Adipose tissue (tissue), 3 donors: ENCODE results near the gene WNT7B. TPM values are rescaled to one million over a fixed set of nuclear protein-coding genes. Genes with fewer than 3 reads are reported as not detected.

ENCODE experiments used
- H3K27ac ChIP-seq: one replicate; pipeline ENCODE4 v1.5.1; 2013; ENCODE audit warnings: low read depth, low read length
- WGBS, 3 donors: extraction: QIAGEN DNeasy Blood & Tissue Kit; methylation state at CpG; one replicate each; pipeline ENCODE4 v1.1.7; 2013; 5-methylcytosine and 5-hydroxymethylcytosine counted together
- polyA plus RNA-seq, 3 donors: library from polyadenylated mRNA; stranded (reverse); fragments of 200-250 nt; gene quantifications; one replicate each; pipeline ENCODE4 v1.2.3, GENCODE V29; 2013
- donor health status: healthy with polysubstance abuse.
- donor health status: Bipolar disorder and iron deficiency.
- donor health status: healthy.

Gene WNT7B
- polyA plus RNA-seq, 3 donors, result 0.25 TPM; not detected in 2

DNA sequence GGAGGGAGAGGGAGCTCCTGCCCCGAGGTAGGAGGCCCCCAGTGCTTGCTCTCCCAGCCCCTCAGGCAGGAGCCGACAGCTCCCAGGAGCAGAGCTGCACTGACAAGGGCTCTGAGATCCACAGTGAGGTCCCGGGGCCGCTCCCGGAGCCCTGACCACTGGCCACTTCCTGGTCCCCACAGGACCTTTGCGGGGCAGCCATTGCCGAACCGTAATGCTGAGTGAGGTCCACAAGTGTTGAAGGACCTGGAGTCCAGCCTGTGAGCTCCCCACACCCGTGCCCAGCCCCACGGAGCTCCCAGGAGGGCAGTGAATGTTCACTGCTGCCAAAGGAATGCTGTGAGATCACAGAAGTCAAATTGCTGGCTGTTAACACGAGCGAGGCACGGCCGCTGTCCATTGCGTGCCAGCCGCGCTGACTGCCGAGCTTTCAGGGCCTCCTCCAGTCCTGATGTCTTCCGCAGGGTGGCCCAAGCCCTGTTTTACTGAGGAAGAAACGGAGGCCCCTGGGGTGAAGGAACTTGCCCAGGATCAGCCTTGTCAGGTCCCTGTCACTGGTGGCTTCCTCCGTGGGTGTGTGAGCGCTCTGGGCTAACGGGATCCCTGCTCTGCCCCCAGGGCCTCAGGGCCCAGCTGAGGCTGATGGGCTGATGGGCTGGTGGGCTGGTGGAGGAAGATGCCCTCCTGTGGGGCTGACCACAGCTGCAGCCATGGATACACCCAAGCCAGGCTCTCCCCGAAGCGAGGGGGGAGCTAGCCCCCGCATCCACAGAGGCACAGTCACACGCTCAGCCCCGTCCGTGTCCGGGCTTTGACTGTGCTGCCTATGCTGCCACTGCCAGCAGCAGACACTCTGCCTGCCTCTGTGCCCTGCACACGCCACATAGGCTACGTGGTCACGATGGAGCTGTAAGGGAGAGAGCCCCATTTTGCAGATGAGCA, 70.8 kb downstream of the WNT7B start:
- 55 to 70% (median 65%) methylated on average over 31 to 33 of the region's 33 CpGs for WGBS, 3 donors
- no peak overlapping the region for H3K27ac ChIP-seq

GRCh38 chr22:45905326-45905923, 71.5 kb downstream of the WNT7B start:
- no peak overlapping the region for H3K27ac ChIP-seq
- 57 to 72% (median 61%) methylated on average over 27 of the region's 27 CpGs for WGBS, 3 donors

DNA sequence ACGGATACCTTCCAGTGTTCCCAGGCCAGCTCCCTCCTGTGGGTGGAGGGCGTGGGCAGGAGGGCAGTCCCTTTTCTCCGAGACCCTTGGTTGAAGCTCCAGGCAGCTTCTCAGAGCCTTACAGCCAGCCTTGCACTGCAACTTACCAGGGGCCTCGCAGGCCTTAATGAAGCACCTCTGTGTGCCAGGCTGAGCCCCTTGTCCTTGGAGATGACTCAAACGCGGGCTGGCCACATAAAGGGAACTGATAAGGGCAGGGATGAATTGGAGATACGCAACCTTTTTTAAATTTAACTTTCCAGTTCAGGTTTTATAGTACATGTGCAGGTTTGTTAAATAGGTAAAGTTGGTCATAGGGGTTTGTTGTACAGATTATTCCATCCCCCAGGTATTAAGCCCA, 72.7 kb downstream of the WNT7B start:
- H3K27ac ChIP-seq, result no peak overlapping the region
- WGBS, 3 donors, result 84 to 88% (median 85%) methylated on average over 7 of the region's 7 CpGs

DNA sequence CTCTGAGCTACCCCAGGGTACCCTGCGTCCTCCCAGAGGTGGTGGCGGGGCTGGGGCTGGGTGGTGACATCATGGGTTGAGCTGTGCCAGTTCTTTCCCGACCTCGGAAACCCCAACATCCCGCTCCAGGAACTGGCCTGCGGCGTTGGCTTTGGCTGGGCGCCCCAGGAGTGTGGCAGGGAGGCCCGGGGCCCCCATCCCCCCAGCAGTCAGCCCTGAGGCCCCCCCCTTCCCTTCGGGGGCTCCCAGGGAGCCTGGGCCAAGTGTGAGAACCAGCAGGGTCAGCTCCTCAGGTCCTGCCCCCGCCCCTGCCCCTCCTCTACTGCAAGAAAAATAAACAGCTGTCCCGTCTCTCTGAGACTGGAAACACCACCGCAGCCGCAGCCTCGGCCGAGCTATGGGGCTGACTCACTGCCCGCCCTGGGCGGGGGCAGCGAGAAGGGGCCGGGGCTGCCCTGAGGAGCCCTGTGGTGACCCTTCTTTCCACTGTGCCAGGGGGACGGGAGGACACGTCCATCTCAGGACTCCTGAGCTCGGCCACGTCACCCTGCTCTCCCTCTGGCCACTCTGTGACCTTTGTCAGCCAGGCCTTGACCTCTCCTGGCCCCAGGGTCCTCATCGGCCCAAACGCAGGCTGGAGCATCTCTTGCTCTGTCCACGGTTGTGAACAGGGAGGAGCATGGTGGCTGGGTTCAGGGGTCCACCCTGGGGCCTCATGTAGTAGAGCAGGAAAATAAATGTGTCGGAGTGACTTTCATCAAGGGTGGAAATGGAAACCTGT, 73.4 kb downstream of the WNT7B start:
- H3K27ac ChIP-seq, result no peak overlapping the region
- WGBS, 3 donors, result 16 to 21% (median 17%) methylated on average over 25 to 28 of the region's 28 CpGs

DNA sequence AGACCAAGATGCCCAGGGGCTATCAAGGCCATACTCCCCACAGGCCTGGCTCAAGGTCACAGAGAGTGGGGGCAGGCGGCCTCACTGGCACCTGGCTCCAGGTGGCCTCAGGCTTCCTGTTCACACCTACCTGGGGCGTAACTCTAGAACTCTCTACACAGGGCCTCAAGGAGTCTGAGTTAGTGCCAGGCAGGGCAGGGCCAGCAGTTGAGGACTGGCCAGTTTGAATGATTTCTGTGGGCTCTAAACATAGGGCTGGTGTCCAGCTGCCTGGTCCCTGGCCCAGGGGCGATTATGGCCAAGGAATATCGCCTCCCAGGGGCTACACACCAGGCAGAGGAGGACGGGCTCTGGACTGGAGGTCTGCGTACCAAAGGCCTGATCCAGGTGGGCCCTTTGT, 79.2 kb downstream of the WNT7B start:
- 82 to 91% (median 90%) methylated on average over 6 of the region's 6 CpGs for WGBS, 3 donors
- no peak overlapping the region for H3K27ac ChIP-seq

DNA sequence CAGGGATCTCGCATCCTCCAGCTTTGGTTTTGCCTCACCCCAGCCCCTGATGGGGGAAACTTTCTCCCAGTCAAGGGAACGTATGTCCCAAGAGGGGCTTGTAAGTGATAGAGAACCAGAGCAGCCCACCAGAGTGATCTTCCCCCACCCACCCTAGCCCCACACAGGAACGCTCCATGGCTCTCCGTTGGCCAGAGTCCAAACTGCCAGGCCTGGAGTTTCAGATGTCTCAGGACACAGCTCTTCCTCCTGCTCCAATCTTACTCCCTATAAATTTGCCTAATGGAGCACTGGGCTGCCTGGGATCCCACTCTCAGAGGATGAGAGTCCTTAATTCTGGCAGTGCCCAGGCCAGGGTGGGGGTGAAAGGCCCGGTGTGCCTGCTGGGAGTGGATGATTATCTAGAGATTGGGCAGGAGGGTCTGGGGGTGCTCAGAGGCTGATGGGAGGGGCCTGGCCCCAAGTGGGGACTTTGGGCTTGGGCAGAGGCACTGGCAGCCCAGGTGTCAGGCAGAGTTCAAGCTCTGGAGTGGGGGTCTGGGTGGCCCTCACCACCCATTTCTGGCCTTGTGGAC, 79.9 kb downstream of the WNT7B start:
- 74 to 76% (median 75%) methylated on average over 5 of the region's 5 CpGs for WGBS, 3 donors
- no peak overlapping the region for H3K27ac ChIP-seq

GRCh38 chr22:45896153-45896951, 80.6 kb downstream of the WNT7B start:
- H3K27ac ChIP-seq, result no peak overlapping the region
- WGBS, 3 donors, result 64 to 67% (median 65%) methylated on average over 20 of the region's 20 CpGs

DNA sequence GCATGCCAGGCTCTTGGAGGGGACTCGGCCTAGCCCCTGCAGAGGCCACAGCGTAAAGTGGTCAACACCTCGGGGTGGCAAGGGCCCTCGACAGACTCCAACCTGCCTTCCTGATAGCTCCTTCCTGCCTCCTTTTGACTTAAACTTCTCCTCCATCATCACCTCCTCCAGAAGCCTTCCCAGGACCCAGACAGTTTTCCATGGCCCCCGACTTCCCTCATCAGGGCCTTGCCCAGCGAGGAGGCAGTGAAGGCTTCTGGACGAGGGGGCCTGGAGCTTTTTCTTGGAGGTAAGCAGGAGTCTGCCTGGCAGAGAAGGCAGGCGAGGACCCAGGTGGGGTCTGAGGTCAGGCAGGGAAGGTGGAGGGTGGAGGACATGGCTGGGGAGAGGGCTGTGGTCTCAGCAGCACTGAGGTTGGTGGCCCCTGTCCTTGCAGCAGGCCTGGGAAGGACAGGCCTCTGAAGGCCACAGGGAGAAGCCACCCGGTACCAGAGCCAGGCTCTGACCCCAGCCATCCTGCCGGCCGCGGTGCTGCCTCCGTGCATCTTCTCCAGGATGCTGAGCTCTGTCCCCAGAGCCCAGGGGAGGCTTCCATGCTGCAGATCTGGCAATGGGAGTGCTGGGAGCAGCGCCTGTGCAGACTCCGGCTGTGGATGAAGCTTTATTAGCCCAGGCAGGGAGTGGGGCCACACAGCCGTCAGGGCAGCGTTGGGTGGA, 81.4 kb downstream of the WNT7B start:
- H3K27ac ChIP-seq, result no peak overlapping the region
- WGBS, 3 donors, result 88 to 92% (median 89%) methylated on average over 17 of the region's 17 CpGs

GRCh38 chr22:45893516-45893915, 83.4 kb downstream of the WNT7B start:
- WGBS, 3 donors, result 76 to 84% (median 78%) methylated on average over 9 of the region's 9 CpGs
- no peak overlapping the region for H3K27ac ChIP-seq

- WGBS, 3 donors, result 76 to 80% (median 76%) methylated on average over 16 of the region's 16 CpGs
- no peak overlapping the region for H3K27ac ChIP-seq
These were observed 84.1 kb downstream of the WNT7B start for GRCh38 chr22:45892681-45893461.

DNA sequence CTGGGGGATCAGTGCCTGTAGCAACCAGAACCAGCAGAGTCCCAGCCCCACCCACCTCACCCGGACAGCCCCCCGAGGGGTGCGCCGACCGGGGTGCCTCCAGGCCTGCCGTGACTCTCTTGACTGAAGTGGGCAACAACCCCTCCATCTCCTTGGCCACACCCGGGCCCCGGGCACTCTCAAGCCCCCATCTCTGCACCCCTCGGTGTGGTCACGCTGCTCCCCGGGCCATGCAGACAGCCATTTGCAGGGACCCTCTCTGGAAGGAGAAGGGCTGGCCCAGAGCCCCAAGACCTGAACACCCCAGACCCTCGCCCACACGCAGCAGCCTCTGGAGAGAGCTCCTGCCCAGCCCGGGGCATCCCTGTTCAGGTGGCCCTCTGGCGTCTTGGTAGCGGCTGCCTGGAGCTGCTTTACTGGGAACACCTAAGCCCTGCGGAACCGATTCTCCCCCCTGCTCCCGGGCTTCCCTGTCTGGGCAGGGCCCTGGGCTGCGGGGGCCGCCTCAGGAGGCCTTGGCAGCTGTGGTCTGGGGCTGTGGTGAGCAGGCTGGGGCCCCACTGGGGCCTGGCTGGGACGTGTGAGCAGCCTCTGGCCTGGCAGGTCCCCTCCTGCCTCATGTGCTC, 84.9 kb downstream of the WNT7B start:
- H3K27ac ChIP-seq, result no peak overlapping the region
- WGBS, 3 donors, result 59 to 81% (median 67%) methylated on average over 21 to 22 of the region's 22 CpGs

DNA sequence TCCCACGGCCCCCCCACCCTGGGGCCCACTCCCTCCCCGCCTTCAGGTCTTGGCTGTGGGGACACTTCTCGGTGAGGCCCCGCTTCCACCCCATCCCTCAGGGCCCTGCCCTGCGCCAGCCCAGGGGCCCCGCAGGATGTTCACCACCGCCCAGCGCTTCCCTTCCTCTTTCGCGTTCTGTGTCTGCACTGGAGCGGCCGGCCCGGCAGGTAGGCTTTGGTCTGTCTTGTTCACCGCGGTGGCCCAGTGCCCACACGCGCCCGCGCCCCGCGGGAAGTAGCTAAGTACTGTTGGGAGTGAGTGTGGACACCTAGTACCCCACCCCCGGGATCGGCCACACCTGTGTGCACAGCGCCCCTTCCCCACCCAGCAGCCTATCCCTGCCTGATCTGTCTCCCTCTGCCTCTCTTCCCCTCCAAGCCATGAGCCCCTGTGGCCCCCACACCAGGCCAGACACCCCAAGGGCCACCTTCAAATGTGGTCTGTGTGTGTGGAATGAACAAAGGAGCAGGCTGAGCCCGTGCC, 85.4 kb downstream of the WNT7B start:
- H3K27ac ChIP-seq, result no peak overlapping the region
- WGBS, 3 donors, result 44 to 64% (median 46%) methylated on average over 25 of the region's 25 CpGs

GRCh38 chr22:45891021-45891421, 85.9 kb downstream of the WNT7B start:
- whole genome bisulfite sequencing, 3 donors, result 61 to 75% (median 73%) methylated on average over 26 to 37 of the region's 37 CpGs
- no peak overlapping the region for H3K27ac ChIP-seq

GRCh38 chr22:45890351-45890635, 86.7 kb downstream of the WNT7B start:
- no peak overlapping the region for H3K27ac ChIP-seq
- WGBS, 3 donors, result 90 to 94% (median 93%) methylated on average over 12 to 26 of the region's 26 CpGs

GRCh38 chr22:45889539-45890350, 87.2 kb downstream of the WNT7B start:
- H3K27ac ChIP-seq, result no peak overlapping the region
- WGBS, 3 donors, result 22 to 41% (median 29%) methylated on average over 46 to 56 of the region's 56 CpGs
